Measurements from ENCODE around the gene MYCBP2.

DNA sequence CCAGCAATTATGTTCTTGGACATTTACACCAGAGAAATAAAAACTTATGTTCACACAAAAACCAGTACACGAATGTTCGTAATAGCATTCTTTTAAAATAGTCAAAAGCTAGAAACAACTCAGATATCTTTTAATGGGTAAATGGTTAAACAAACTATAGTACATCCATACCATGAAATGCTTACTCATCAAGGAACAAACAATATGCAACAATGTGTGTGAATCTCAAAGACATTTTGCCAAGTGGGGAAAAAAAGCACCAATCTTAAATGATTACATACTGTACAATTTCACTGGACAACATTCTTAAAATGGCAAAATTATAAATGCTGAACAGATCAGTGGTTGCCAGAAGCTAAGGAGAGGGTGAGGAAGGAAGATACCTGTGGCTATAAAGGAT, 36.6 kb downstream of the MYCBP2 start:
- no peak for TF ChIP-seq GATA2 (IDR thresholded peaks at IDR 0.05; ENCODE audit: low read depth, low read length)
- TF ChIP-seq GATA3 (IDR thresholded peaks at IDR 0.05; ENCODE audit: low read depth, low read length), result no peak
